CD4-positive, alpha-beta T cell (primary cell): ENCODE data around the gene IL17F. TPM values are rescaled to one million over a fixed set of nuclear protein-coding genes. Genes with fewer than 3 reads are reported as not detected.
A peak's percentile ranks its signal among the peaks of the same experiment; 100 is the strongest.

Experiments used
- ATAC-seq: fragments of 200-7000 bp; cut with Tn5 transposase; one replicate; pipeline ENCODE4 v1.10.0; 2022; ENCODE audit warnings: mild to moderate bottlenecking; ENCODE audit not compliant: poor library complexity
- CTCF ChIA-PET: fragments of 350-600 bp; sonication (Branson Sonifier 250); formaldehyde crosslinking; loops from one replicate; lab custom pipeline; 2021; ENCODE audit warnings: antibody characterized with exemption, inconsistent platforms; lab: Charles Lee
- POLR2A ChIA-PET: fragments of 350-600 bp; sonication (Branson Sonifier 250); formaldehyde crosslinking; loops from one replicate; lab custom pipeline; 2021; ENCODE audit warnings: antibody characterized with exemption, inconsistent platforms; lab: Charles Lee
- DNase-seq, 14 experiments: peaks; one replicate each; pipeline ENCODE4 v3.0.0-alpha.2; 2013 to 2020; ENCODE audit warnings: mixed read lengths in 2 of 14
- H3K27ac ChIP-seq, 2 donors: one replicate each; pipeline versions ENCODE4 v1.5.1 to v1.7.0; 2013; ENCODE audit warnings: low read length in 2 of 2, low read depth in 1 of 2, mild to moderate bottlenecking in 1 of 2
- H3K27me3 ChIP-seq, 2 experiments: 1 replicate in 1 of 2; 2 replicates in 1 of 2; pipeline versions ENCODE4 v1.6.1 to v1.7.0; 2013; ENCODE audit warnings: low read length in 2 of 2, control low read depth in 1 of 2, mild to moderate bottlenecking in 1 of 2, moderate library complexity in 1 of 2; ENCODE audit not compliant: insufficient read depth in 2 of 2, control insufficient read depth in 1 of 2
- H3K36me3 ChIP-seq: one replicate; pipeline ENCODE4 v1.6.1; 2013; ENCODE audit warnings: low read length, control low read depth; ENCODE audit not compliant: insufficient read depth
- H3K4me1 ChIP-seq: one replicate; pipeline ENCODE4 v1.6.1; 2013; ENCODE audit warnings: low read length, control low read depth; ENCODE audit not compliant: insufficient read depth
- H3K4me3 ChIP-seq: one replicate; pipeline ENCODE4 v1.5.1; 2013; ENCODE audit warnings: mild to moderate bottlenecking, low read length, moderate library complexity
- H3K9me3 ChIP-seq, 2 experiments: 1 replicate in 1 of 2; 2 replicates in 1 of 2; pipeline versions ENCODE4 v1.6.1 to v1.7.0; 2013; ENCODE audit warnings: low read length in 2 of 2, mild to moderate bottlenecking in 2 of 2, control low read depth in 1 of 2, moderate library complexity in 1 of 2; ENCODE audit not compliant: control insufficient read depth in 1 of 2, insufficient read depth in 1 of 2
- H3K27ac Mint-ChIP-seq: one replicate; pipeline ENCODE4 v1.8.0; 2020; ENCODE audit warnings: mixed read lengths
- H3K27me3 Mint-ChIP-seq: one replicate; pipeline ENCODE4 v1.8.0; 2021; ENCODE audit warnings: mixed read lengths
- H3K36me3 Mint-ChIP-seq: one replicate; pipeline ENCODE4 v1.8.0; 2021; ENCODE audit warnings: low read depth, mixed read lengths
- H3K4me1 Mint-ChIP-seq: one replicate; pipeline ENCODE4 v1.8.0; 2021; ENCODE audit warnings: low read depth, mixed read lengths
- H3K4me3 Mint-ChIP-seq: one replicate; pipeline ENCODE4 v1.8.0; 2020; ENCODE audit warnings: mild to moderate bottlenecking, mixed read lengths
- H3K9me3 Mint-ChIP-seq: one replicate; pipeline ENCODE4 v1.8.0; 2020; ENCODE audit warnings: mixed read lengths
- CTCF ChIP-seq: fragments of 200-600 bp; IDR thresholded peaks from one replicate; pipeline ENCODE4 v1.8.0; 2022; ENCODE audit warnings: antibody characterized with exemption, mild to moderate bottlenecking
- intact Hi-C, 2 experiments: fragments of 100-400 bp; cut with DNase I in 1 of 2; cut with micrococcal nuclease in 1 of 2; formaldehyde crosslinking; loops; one replicate each; pipeline versions ENCODE4 v1.15.1 to v1.9.0; 2023 to 2025; cut with DNase I, micrococcal nuclease
- total RNA-seq, 174 experiments: library from RNA in 2 of 174; stranded (reverse) in 2 of 174; gene quantifications; one replicate each; pipeline ENCODE4 v1.2.3 and lab custom pipeline; 2021 to 2026

Gene IL17F
- total RNA-seq, 2 experiments from 2014 or later: not detected

- POLR2A ChIA-PET: interaction anchor here (0.7 to 1.2 kb wide), 2 partner anchors 13 to 100 kb away, joined by 3 to 4 read pairs; no protein-coding TSS in a partner anchor
- no peak for ATAC-seq
- Mint-ChIP-seq H3K27ac (peak overlapping the region; percentile 62), H3K27me3 (no peaks in the 10 kb centered on the region), H3K4me1 (peaks cover 15% of the 10 kb centered on the region), H3K9me3 (no peaks in the 10 kb centered on the region), H3K36me3 (peaks cover 63% of the 10 kb centered on the region), H3K4me3 (peak overlapping the region; percentile 14)
- no peak for TF ChIP-seq CTCF
- no peak overlapping the region for H3K27ac ChIP-seq
- H3K27me3 ChIP-seq: no peaks in the 10 kb centered on the region
- no peak overlapping the region for H3K4me3 ChIP-seq
- CTCF ChIA-PET: interaction anchor here (0.5 to 1.5 kb wide), 8 partner anchors 15 to 743 kb away, joined by 3 to 5 read pairs (median 4); no protein-coding TSS in a partner anchor
- intact Hi-C loops: loop anchor here (1.0 to 5.0 kb wide), 6 partner anchors 97 to 405 kb away; no protein-coding TSS in a partner anchor
- H3K36me3 ChIP-seq: peaks cover 55% of the 10 kb centered on the region
- no peaks in the 10 kb centered on the region for H3K9me3 ChIP-seq
- DNase-seq: peak in 4 of 14 experiments; percentile 17 to 33 (median 30)
- no peaks in the 10 kb centered on the region for H3K4me1 ChIP-seq
Measured at GRCh38 chr6:52262620-52263344, 18.5 kb upstream of the IL17F start.

GRCh38 chr6:52261229-52261628, 16.9 kb upstream of the IL17F start:
- POLR2A ChIA-PET: interaction anchor here (1.1 to 1.7 kb wide), 2 partner anchors 23 to 137 kb away, joined by 3 to 5 read pairs; partner anchors contain the start of gene MCM3
- no peak for TF ChIP-seq CTCF
- intact Hi-C loops: loop anchor here in 1 of 2 experiments (5.0 kb wide), 1 partner anchor 404 kb away; no protein-coding TSS in a partner anchor
- Histone ChIP-seq H3K36me3 (peaks cover 43% of the 10 kb centered on the region), H3K27me3 (no peaks in the 10 kb centered on the region), H3K27ac (no peak overlapping the region), H3K4me1 (no peaks in the 10 kb centered on the region), H3K9me3 (no peaks in the 10 kb centered on the region), H3K4me3 (no peak overlapping the region)
- H3K27me3 Mint-ChIP-seq: no peaks in the 10 kb centered on the region
- ATAC-seq: no peak
- CTCF ChIA-PET: no interaction called here
- H3K9me3 Mint-ChIP-seq: no peaks in the 10 kb centered on the region
- DNase-seq: no peak
- no peak overlapping the region for H3K4me3 Mint-ChIP-seq
- peaks cover 47% of the 10 kb centered on the region for H3K36me3 Mint-ChIP-seq
- H3K27ac Mint-ChIP-seq: no peak overlapping the region
- H3K4me1 Mint-ChIP-seq: peaks cover 15% of the 10 kb centered on the region

- DNase-seq (no peak), ATAC-seq (no peak)
- H3K27me3 ChIP-seq: peaks cover 0 to 2% of the 10 kb centered on the region in 2 experiments
- POLR2A ChIA-PET: interaction anchor here (1.1 to 1.7 kb wide), 2 partner anchors 24 to 137 kb away, joined by 3 to 5 read pairs; partner anchors contain the start of gene MCM3
- no peak for TF ChIP-seq CTCF
- Mint-ChIP-seq H3K4me1 (peaks cover 15% of the 10 kb centered on the region), H3K36me3 (peaks cover 41% of the 10 kb centered on the region), H3K27ac (no peak overlapping the region), H3K27me3 (no peaks in the 10 kb centered on the region), H3K4me3 (no peak overlapping the region), H3K9me3 (no peaks in the 10 kb centered on the region)
- CTCF ChIA-PET: no interaction called here
- no peaks in the 10 kb centered on the region for H3K9me3 ChIP-seq
- intact Hi-C loops: loop anchor here in 1 of 2 experiments (5.0 kb wide), 1 partner anchor 403 kb away; no protein-coding TSS in a partner anchor
- H3K4me3 ChIP-seq: no peak overlapping the region
- no peaks in the 10 kb centered on the region for H3K4me1 ChIP-seq
- no peak overlapping the region for H3K27ac ChIP-seq
- H3K36me3 ChIP-seq: peaks cover 37% of the 10 kb centered on the region
Measured at GRCh38 chr6:52260634-52261033, 16.3 kb upstream of the IL17F start.
